ENCODE results near the gene GPATCH4. TPM values are rescaled to one million over a fixed set of nuclear protein-coding genes. Genes with fewer than 3 reads are reported as not detected.

GPATCH4 gene
- total and polyA plus RNA-seq, 12 donors = 9.3 to 34.5 (median 13.5) TPM

- Histone ChIP-seq H3K9me3 (no peaks in the 10 kb centered on the region), H3K27ac (peak overlapping the region in 9 of 10 donors; percentile 57 to 84 (median 80)), H3K4me3 (peak overlapping the region; percentile 34 to 85 (median 70)), H3K4me1 (peaks cover 7 to 25% (median 15%) of the 10 kb centered on the region in 9 donors), H3K27me3 (no peaks in the 10 kb centered on the region), H3K36me3 (peaks cover 0 to 25% (median 6%) of the 10 kb centered on the region in 9 donors)
- no peak for DNase-seq
- WGBS, 2 donors = 76 to 80% methylated on average over 12 of the region's 12 CpGs
- intact Hi-C loops (cut with DNase I) = loop anchor here in 5 of 10 donors (2.0 to 10.0 kb wide), 6 partner anchors 100 to 217 kb away; partner anchors contain the start of gene MEF2D (in 1 of the 5)
- ATAC-seq = peak in 7 of 8 donors; percentile 2 to 22 (median 6)
- TF ChIP-seq CTCF (IDR thresholded peaks at IDR 0.05) = no peak
Observed at GRCh38 chr1:156601892-156602291, 613 bp upstream of the GPATCH4 start.

GRCh38 chr1:156600733-156601121 is 552 bp downstream of the GPATCH4 start:
- ATAC-seq = peak in 5 of 8 donors; percentile 6 to 18 (median 10)
- H3K27me3 ChIP-seq = no peaks in the 10 kb centered on the region
- H3K36me3 ChIP-seq = peaks cover 0 to 37% (median 6%) of the 10 kb centered on the region in 9 donors
- H3K27ac ChIP-seq = peak overlapping the region in 7 of 10 donors; percentile 57 to 84 (median 80)
- peak overlapping the region; percentile 34 to 85 (median 70) for H3K4me3 ChIP-seq
- no peak for DNase-seq
- intact Hi-C loops (cut with DNase I) = loop anchor here in 5 of 10 donors (5.0 to 10.0 kb wide), 5 partner anchors 98 to 216 kb away; partner anchors contain the start of gene MEF2D (in 1 of the 5)
- no peaks in the 10 kb centered on the region for H3K9me3 ChIP-seq
- 2 to 5% methylated on average over 13 of the region's 13 CpGs for WGBS, 2 donors
- peaks cover 7 to 25% (median 15%) of the 10 kb centered on the region in 9 donors for H3K4me1 ChIP-seq
- TF ChIP-seq CTCF (IDR thresholded peaks at IDR 0.05) = no peak

GRCh38 chr1:156599811-156600210 is 1.5 kb downstream of the GPATCH4 start:
- H3K36me3 ChIP-seq = peaks cover 0 to 46% (median 13%) of the 10 kb centered on the region in 9 donors
- TF ChIP-seq CTCF (IDR thresholded peaks at IDR 0.05) = peak in 1 of 9 donors; percentile 13
- H3K4me1 ChIP-seq = peaks cover 7 to 25% (median 15%) of the 10 kb centered on the region in 9 donors
- ATAC-seq (no peak), DNase-seq (no peak)
- intact Hi-C loops (cut with DNase I) = loop anchor here in 6 of 10 donors (5.0 to 10.0 kb wide), 5 partner anchors 98 to 215 kb away; partner anchors contain the start of gene MEF2D (in 1 of the 6)
- H3K27ac ChIP-seq = no peak overlapping the region
- no peaks in the 10 kb centered on the region for H3K9me3 ChIP-seq
- 82 to 84% methylated on average over 3 of the region's 3 CpGs for WGBS, 2 donors
- H3K4me3 ChIP-seq = no peak overlapping the region
- H3K27me3 ChIP-seq = no peaks in the 10 kb centered on the region

- ATAC-seq = no peak
- 86 to 88% methylated on average over 4 of the region's 4 CpGs for WGBS, 2 donors
- Histone ChIP-seq H3K9me3 (no peaks in the 10 kb centered on the region), H3K4me1 (peaks cover 7 to 25% (median 15%) of the 10 kb centered on the region in 9 donors), H3K36me3 (peaks cover 0 to 55% (median 22%) of the 10 kb centered on the region in 9 donors), H3K27ac (no peak overlapping the region), H3K27me3 (no peaks in the 10 kb centered on the region), H3K4me3 (no peak overlapping the region)
- no peak for TF ChIP-seq CTCF (IDR thresholded peaks at IDR 0.05)
- intact Hi-C loops (cut with DNase I) = loop anchor here in 1 of 10 donors (10.0 kb wide), 1 partner anchor 114 kb away; no protein-coding TSS in a partner anchor
- no peak for DNase-seq
Observed at GRCh38 chr1:156598731-156599432, 2.4 kb downstream of the GPATCH4 start.
